ENCODE data around the gene USP35.

DNA sequence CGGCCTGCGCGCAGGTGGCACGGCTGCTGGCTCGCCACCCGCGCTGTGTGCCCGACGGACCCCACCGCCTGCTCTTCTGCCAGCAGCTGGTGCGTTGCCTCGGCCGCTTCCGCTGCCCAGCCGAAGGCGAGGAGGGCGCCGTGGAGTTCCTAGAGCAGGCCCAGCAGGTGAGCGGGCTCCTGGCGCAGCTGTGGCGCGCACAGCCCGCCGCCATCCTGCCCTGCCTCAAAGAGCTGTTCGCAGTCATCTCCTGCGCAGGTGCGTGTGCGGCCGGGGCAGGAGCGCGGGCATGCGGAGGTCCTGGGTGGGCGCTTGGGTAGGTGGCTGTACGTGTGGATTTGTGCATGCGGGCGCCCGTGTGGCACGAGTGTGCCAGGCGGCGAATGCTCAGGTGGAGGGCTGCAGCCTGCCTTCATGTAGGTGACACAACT lies 8.0 kb downstream of the USP35 start:
- TF ChIP-seq, protein P1, sequence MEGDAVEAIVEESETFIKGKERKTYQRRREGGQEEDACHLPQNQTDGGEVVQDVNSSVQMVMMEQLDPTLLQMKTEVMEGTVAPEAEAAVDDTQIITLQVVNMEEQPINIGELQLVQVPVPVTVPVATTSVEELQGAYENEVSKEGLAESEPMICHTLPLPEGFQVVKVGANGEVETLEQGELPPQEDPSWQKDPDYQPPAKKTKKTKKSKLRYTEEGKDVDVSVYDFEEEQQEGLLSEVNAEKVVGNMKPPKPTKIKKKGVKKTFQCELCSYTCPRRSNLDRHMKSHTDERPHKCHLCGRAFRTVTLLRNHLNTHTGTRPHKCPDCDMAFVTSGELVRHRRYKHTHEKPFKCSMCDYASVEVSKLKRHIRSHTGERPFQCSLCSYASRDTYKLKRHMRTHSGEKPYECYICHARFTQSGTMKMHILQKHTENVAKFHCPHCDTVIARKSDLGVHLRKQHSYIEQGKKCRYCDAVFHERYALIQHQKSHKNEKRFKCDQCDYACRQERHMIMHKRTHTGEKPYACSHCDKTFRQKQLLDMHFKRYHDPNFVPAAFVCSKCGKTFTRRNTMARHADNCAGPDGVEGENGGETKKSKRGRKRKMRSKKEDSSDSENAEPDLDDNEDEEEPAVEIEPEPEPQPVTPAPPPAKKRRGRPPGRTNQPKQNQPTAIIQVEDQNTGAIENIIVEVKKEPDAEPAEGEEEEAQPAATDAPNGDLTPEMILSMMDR (IDR thresholded peaks at IDR 0.05): no peak
- TF ChIP-seq POLR2A (IDR thresholded peaks at IDR 0.05): no peak
